HEK293 (cell line): ENCODE results near the gene HSD17B7.

Experiments used
- PBX3 ChIP-seq: sonication (generic); formaldehyde crosslinking; IDR thresholded peaks from 2 replicates; pipeline ENCODE4 v1.8.1; 2022; ENCODE audit warnings: mild to moderate bottlenecking, moderate library complexity, missing genetic modification reagents
- ZNF157 ChIP-seq: fragments of 450-650 bp; formaldehyde crosslinking; IDR thresholded peaks from 2 replicates; pipeline ENCODE4 v1.5.1; 2016; ENCODE audit warnings: missing biosample characterization, missing genetic modification characterization
- ZNF324 ChIP-seq: fragments of 450-650 bp; formaldehyde crosslinking; IDR thresholded peaks from 2 replicates; pipeline ENCODE4 v1.5.1; 2016; ENCODE audit warnings: missing biosample characterization, missing genetic modification characterization

GRCh38 chr1:162840250-162840839 lies 49.8 kb downstream of the HSD17B7 start:
- TF ChIP-seq ZNF324 (no peak), ZNF157 (tag by site-specific recombination) (no peak), PBX3 (CRISPR knock-in tag) (no peak)
